Bronchial epithelial cell (primary cell): ENCODE measurements around the gene KRT38. TPM values are rescaled to one million over a fixed set of nuclear protein-coding genes. Genes with fewer than 3 reads are reported as not detected.
"Not testable (repeated sequence)": the region's sequence is repeated elsewhere in the genome, so short reads cannot be mapped to it uniquely, and the experiment has no call there.

ENCODE experiments used
- DNase-seq: peaks from one replicate; pipeline ENCODE4 v3.0.0-alpha.2; 2010; ENCODE audit warnings: low read depth
- FAIRE-seq: peaks from 2 replicates; lab custom pipeline; 2011; peaks lifted over from hg19 to GRCh38; lab: Jason Lieb, UNC
- H3K27me3 ChIP-seq: 2 replicates; pipeline ENCODE4 v1.5.1; 2011; ENCODE audit warnings: low read length; ENCODE audit not compliant: control insufficient read depth, insufficient read depth
- H3K36me3 ChIP-seq: 2 replicates; pipeline ENCODE4 v1.5.1; 2011; ENCODE audit warnings: low read length; ENCODE audit not compliant: control insufficient read depth, insufficient read depth
- H3K4me3 ChIP-seq: 2 replicates; pipeline ENCODE4 v1.5.1; 2011; ENCODE audit warnings: mild to moderate bottlenecking, low read depth, low read length, control low read depth
- total RNA-seq: library from RNA; depleted of rRNA; stranded (reverse); fragments of >200 nt; gene quantifications from 2 replicates; pipeline ENCODE4 v1.2.1, GENCODE V29; 2014
- TF ChIP-seq, protein P1 (sequence below): IDR thresholded peaks from 2 replicates; pipeline ENCODE4 v1.5.1; 2011; ENCODE audit warnings: mild to moderate bottlenecking, moderate library complexity, low read length, control low read depth, inconsistent platforms; ENCODE audit not compliant: insufficient read depth, severe bottlenecking

The KRT38 gene
- total RNA-seq, 1 donor from 2014 or later = not detected

DNA sequence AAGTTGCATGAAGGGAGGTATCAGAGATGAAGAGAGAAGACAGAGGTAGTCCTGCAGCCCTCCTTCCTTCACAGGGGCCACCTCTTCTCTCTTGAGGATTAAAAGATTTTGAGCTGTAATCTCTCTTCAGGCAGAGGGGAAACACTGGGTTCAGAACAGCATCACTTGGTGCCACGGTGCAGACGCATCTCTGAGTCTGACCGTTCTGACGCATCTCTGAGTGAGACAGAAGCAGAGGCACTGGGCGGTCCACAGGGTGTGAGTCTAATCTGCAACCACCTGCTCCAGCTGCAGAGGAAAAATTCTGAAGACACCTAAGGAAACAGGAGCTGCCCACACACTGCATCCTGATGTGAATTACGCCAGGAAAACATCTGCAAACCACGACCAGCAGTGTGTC is 11.1 kb downstream of the KRT38 start:
- DNase-seq = no peak
- peak; percentile 40 for FAIRE-seq
- H3K36me3 ChIP-seq = no peaks in the 10 kb centered on the region
- H3K27me3 ChIP-seq = no peaks in the 10 kb centered on the region
- H3K4me3 ChIP-seq = no peak overlapping the region
- TF ChIP-seq, protein P1, sequence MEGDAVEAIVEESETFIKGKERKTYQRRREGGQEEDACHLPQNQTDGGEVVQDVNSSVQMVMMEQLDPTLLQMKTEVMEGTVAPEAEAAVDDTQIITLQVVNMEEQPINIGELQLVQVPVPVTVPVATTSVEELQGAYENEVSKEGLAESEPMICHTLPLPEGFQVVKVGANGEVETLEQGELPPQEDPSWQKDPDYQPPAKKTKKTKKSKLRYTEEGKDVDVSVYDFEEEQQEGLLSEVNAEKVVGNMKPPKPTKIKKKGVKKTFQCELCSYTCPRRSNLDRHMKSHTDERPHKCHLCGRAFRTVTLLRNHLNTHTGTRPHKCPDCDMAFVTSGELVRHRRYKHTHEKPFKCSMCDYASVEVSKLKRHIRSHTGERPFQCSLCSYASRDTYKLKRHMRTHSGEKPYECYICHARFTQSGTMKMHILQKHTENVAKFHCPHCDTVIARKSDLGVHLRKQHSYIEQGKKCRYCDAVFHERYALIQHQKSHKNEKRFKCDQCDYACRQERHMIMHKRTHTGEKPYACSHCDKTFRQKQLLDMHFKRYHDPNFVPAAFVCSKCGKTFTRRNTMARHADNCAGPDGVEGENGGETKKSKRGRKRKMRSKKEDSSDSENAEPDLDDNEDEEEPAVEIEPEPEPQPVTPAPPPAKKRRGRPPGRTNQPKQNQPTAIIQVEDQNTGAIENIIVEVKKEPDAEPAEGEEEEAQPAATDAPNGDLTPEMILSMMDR = no peak

DNA sequence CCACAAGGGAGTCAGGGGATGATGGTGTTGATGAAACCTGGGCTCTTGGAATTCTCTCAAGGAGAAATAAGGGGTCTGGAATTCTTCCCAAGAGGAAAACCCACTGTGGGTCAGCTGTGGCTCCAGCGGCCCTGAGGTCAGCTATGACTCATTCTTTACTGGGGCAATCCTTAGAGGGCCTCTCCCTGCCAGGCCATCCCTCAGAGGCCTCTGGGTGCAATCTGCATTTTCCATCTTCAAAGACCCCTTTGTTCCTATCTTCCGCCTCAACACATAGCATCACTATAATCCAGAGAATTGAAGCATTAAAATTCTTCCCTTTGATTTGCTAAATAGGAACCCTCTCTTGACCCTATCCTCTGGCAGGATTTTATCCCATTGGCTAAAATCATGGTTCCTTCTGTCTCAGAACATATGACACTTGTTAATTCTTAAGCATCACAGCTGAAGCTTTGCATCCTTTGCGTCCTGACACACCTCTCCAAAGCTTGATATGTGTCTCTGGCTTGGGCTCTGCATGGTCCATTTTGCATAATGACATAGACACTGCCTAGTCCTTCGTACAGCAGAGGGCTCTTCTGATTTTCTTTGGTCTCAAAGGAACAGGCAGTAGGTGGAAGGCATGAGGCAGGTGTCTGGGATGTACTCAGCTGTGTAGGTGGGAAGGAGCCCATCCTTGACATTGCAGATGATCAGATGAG is 12.0 kb downstream of the KRT38 start:
- FAIRE-seq (no peak), DNase-seq (no peak)
- TF ChIP-seq, protein P1 = no peak
- no peaks in the 10 kb centered on the region for H3K27me3 ChIP-seq
- no peaks in the 10 kb centered on the region for H3K36me3 ChIP-seq
- H3K4me3 ChIP-seq = no peak overlapping the region

DNA sequence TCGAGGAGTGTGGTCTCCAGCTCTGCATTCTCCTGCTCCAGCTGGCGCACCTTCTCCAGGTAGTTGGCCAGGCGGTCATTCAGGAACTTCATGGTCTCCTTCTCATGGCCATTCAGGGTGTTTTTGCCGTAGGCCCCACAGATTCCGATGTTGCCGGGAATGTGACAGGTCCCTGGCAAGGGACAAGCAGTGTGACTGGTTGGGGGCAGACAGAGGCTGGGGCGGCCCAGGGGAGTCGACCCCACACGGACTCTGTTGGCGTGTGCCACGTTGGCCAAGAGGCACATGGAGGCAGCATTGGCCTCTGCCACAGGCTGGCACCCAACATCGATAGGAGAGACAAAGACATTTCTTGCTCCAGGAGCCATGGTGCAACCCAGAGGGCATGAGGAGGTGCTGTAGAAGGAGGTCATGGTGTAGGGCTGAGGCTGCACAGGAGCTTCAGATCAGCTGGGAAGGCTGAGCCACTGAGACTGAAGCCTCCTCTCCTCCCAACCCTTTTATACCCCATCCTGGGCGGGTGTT is 16.6 kb downstream of the KRT38 start, which contains the start of gene KRT37:
Gene KRT37 (minus strand): TSS at position 475 of the 525 bp plus-strand sequence. CDS start 62 bp downstream, at position 413.
- H3K36me3 ChIP-seq = no peaks in the 10 kb centered on the region
- no peak for FAIRE-seq
- DNase-seq = no peak
- no peaks in the 10 kb centered on the region for H3K27me3 ChIP-seq
- TF ChIP-seq, protein P1 = no peak
- no peak within 1 kb of the TSS for H3K4me3 ChIP-seq

DNA sequence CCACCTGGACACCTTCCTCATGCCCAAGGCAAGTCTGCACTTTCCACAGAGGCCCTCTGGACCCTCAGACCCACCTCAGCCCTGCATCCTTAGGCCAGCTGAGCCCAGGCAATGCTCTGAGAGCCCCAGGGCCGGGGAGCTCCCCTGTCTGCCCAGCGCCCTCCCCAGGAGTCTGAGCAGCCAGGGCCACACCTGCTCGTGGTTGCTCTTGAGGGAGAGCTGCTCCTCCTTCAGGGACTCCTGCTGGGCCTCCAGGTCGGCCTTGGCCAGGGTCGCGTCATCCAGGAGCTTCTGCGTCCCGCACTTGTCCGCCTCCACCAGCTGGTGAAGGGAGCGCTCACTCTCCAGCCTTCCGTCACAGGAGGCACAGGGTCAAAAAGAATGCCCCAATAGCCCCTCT is 18.2 kb downstream of the KRT38 start:
- H3K27me3 ChIP-seq, H3K4me3 ChIP-seq, H3K36me3 ChIP-seq, DNase-seq: not testable (repeated sequence)
- FAIRE-seq = peak; percentile 79

DNA sequence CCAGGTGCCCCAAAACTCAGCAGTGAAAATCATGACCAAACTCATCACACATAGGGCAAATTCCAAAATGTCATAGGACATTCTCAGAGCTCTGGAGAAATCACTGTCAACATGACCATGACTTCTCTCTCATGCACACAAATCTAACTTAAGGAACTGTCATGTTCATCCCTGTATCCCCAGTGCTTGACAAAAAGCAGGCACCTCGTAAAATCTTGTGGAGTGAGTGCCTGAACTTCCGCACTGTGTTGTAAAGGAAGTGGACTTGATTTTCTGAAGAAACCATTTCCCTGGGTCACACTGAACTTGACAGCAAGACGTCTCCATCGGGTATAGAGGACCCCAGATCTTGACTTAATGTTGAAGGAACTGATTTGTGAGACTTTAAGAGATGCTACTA is 19.2 kb downstream of the KRT38 start:
- Histone ChIP-seq H3K36me3 (no peaks in the 10 kb centered on the region), H3K4me3 (no peak overlapping the region), H3K27me3 (no peaks in the 10 kb centered on the region)
- TF ChIP-seq, protein P1 = no peak
- no peak for DNase-seq
- peak; percentile 82 for FAIRE-seq

DNA sequence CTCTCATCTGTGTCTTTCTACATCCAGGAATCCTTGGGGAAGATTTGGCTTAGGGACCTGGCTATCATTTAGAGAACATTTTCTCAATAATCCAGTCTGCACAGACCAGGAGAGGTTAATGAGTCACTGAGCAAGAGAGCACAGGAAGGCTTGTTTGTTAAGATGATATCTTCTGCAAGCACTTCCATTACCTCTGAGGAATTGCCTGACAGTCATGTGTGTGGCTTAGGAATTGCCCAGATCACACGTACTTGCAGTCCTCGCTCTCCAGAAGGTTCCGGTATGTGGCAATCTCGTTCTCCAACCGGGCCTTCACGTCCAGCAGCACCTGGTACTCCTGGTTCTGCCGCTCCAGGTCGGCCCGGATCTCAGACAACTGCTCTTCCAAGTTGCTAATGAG is 19.7 kb downstream of the KRT38 start:
- Histone ChIP-seq H3K4me3 (no peak overlapping the region), H3K36me3 (no peaks in the 10 kb centered on the region), H3K27me3 (no peaks in the 10 kb centered on the region)
- TF ChIP-seq, protein P1 = no peak
- FAIRE-seq (peak; percentile 77), DNase-seq (peak; percentile 91)
